Jurkat, Clone E6-1 (cell line): ENCODE data around the gene ARF5.
A peak's percentile ranks its signal among the peaks of the same experiment; 100 is the strongest.

Experiments
- DNase-seq: peaks from one replicate; pipeline ENCODE4 v3.0.0-alpha.2; 2011; ENCODE audit warnings: low read depth, low spot score
- H3K4me3 ChIP-seq: 2 replicates; pipeline ENCODE4 v1.5.1; 2011; ENCODE audit warnings: mild to moderate bottlenecking, low read length, control low read depth, moderate library complexity

ARF5 gene

DNA sequence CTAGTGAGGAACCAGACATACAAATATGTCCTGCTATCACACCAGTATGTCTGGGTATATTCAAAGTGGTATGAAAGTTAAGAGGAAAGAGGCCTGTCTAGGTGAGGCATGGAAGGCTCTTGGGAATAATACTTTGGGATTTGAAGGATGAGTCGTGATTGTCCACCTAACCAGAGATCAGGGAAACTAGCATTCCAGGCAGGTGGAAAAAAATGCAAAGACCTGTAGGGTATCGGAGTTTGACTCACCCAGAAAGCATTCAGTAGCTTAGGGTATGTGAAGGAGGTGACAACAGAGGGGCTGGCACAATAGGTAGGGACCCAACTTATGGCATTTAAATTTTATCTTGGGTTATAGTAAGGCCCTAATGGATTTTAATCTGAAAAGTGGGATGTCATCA lies 1.9 kb upstream of the ARF5 start:
- H3K4me3 ChIP-seq: no peak overlapping the region
- no peak for DNase-seq

DNA sequence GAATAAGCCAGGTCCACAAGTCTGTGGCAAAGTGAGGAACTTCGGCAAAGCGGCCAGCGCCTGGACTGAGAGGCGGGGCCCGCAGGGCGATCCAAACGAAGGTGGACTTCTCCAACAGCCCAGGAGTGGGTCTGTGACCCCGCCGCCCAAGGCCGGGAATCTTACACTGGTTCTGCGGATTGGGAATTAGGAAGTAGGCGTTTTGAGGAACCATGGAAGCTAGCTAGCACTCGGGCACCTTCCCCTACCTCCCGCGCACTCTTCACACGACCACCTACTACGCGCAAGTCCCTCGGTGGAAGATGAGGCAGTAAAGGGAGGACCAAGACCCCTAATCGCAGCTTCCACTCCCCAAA lies 570 bp upstream of the ARF5 start:
- no peak for DNase-seq
- H3K4me3 ChIP-seq: peak overlapping the region; percentile 81

DNA sequence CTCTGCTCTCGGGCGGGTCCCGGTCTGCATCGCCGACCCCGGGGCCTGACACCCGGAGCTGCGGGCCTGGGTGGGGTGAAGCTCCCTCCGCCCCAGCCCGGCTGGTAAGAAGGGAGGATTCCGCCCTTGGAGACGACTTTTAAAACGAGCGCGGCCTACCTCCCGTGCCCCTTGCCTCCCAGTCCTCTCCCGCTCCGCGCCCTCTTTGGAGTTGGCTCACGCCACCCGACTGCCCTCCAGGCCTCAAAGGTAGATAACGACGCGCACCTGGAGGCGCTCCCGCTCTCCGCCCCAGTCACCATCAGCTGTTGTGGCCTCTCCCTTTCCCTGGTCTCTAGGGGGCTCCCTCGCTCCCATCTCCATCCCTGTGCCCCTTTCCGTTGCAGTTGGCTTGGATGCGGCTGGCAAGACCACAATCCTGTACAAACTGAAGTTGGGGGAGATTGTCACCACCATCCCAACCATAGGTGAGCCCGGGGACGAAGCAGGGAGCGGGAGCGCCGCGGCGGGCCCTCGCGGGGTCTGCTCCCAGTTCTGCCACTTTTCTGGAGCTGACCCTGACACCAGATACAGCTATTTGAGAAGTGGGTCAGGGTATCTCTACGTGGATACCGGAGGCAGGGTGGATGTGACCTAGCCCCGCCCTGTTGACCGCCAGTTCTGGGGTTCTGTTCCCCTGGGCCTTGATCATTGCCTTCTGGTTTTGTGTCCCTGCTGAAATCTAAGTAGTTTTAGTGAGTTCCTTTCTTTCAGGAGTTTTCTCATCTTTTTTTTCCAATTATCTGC lies 679 bp downstream of the ARF5 start:
- DNase-seq: no peak
- H3K4me3 ChIP-seq: peak overlapping the region; percentile 81

DNA sequence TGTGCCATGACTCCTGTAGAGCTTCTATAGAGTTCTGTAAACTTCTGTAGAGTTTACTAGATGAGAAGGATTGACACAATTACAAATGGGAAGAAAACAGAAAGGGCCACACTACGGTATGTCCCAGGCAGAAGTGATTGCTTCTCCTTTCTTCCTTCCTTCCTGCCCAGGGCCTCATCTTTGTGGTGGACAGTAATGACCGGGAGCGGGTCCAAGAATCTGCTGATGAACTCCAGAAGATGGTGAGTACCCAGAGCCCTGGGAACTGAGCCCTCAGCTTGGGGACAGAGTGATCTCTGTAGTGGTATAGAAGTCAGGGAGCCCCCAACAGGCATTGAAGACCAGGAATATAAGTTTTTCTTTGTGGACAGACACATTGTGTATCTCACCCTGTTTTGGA lies 1.7 kb downstream of the ARF5 start:
- H3K4me3 ChIP-seq: no peak overlapping the region
- no peak for DNase-seq

DNA sequence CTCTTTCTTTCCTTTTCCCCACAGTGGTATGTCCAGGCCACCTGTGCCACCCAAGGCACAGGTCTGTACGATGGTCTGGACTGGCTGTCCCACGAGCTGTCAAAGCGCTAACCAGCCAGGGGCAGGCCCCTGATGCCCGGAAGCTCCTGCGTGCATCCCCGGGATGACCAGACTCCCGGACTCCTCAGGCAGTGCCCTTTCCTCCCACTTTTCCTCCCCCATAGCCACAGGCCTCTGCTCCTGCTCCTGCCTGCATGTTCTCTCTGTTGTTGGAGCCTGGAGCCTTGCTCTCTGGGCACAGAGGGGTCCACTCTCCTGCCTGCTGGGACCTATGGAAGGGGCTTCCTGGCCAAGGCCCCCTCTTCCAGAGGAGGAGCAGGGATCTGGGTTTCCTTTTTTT lies 3.0 kb downstream of the ARF5 start:
- DNase-seq: no peak

DNA sequence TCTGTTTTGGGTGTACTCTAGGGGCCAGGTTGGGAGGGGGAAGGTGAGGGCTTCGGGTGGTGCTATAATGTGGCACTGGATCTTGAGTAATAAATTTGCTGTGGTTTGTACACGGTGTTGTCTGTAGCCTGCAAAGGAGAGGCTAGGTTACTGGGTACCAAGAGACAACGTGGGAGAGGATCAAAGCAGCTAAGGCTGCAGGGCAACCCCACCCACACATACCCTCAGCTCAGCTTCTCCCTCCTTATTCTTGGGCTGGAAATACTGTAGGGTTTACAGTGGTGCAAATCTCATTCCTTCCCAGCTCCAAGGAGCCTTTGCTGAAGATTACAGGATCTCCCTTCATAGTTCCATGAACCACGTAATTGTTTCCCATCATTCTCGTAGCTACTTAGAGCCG lies 3.4 kb downstream of the ARF5 start:
- no peak overlapping the region for H3K4me3 ChIP-seq
- no peak for DNase-seq

More for the DNA sequence above, 3.0 kb downstream of the ARF5 start:
- H3K4me3 ChIP-seq: no peak overlapping the region

DNA sequence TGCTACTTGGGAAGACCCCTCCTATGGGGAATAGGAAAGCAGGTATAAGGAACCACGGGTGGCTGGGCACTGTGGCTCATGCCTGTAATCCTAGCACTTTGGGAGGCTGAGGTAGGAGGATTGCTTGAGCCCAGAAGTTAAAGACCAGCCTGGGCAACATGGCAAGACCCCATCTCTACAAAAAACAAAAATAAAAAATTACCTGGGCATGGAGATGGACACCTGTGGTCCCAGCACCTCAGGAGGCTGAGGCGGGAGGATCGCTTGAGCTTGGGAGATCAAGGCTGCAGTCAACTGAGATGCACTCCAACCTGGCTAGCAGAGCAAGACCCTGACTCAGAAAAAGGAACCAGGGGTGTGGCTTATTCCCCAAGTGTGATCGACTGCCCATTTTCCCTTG lies 4.3 kb downstream of the ARF5 start:
- no peak for DNase-seq
- H3K4me3 ChIP-seq: no peak overlapping the region

DNA sequence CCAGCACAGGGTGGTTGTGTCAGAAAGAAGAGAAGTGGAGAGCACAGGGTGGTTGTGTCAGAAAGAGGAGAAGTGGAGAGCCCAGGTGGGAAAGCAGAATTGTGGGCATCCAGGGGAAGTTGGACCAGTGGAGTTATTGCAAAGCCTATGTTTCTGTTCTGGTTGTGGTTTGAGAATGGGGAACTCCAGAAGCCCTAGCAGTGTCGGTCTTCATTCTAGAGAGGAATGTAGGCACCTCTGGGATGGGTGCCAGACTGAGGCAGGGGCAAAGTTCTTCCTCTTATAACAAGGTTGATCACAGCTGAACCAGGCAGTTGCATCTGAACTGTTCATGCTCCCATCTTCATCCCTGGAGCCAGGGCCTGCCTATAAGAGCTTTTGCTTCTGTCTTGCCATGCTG lies 6.3 kb downstream of the ARF5 start:
- DNase-seq: no peak
- no peak overlapping the region for H3K4me3 ChIP-seq

DNA sequence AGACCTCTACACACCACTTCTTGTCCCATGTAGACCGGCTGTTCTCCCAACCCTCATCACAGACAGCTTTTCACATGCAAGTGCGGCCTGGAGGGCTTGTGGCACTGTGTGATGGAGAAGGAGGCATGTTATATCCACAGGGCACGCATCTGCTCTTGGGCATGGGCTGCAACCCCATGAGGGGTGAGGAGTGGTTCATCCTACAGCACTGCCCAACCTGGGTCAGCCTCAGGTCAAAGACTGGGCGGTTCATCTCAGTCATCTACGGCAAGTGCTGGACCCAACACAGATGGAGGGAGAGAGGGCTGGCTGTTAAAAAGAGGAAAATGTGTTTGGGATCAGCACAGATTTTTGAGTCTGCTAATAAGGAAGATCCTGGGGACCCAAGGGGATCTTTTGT lies 7.5 kb downstream of the ARF5 start:
- no peak overlapping the region for H3K4me3 ChIP-seq

DNA sequence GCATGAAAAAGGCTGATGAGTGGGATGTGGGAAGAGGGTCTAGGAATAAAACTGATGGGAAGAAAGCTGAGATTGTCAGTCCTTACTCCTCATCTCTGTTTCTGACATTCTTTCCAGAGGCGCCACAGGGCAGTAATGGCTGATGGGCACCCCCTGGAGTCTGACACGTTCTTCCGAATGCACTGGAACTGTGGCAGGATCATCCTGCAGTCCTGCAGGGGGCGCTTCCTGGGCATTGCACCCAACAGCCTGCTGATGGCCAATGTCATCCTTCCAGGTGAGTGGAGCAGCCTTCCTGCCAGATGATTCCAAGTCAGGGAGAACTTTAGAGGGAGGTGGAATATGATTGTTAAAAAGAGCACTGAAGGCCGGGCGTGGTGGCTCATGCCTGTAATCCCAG lies 10.1 kb downstream of the ARF5 start:
- H3K4me3 ChIP-seq: no peak overlapping the region
- peak; percentile 29 for DNase-seq

More for the DNA sequence above, 7.5 kb downstream of the ARF5 start:
- DNase-seq: no peak

DNA sequence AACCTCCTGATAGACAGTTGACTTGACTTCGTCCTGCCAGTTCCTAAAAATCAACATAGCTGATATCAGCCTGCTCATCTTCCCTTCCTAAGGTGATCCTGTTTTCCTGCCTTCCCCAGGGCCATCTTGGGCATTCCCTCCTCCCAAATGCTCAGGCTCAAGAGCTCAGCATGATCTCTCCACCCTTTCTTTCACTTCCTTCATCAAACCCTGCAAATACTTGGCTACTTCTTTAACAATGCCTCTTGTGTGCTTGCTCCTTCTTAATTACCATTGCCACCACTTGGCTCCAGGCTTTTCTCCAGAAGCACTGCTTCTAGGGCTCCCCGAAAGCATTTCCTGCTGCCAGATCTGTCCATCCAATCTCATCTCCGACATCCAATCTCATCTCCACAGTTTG lies 12.7 kb downstream of the ARF5 start:
- no peak for DNase-seq
- no peak overlapping the region for H3K4me3 ChIP-seq

DNA sequence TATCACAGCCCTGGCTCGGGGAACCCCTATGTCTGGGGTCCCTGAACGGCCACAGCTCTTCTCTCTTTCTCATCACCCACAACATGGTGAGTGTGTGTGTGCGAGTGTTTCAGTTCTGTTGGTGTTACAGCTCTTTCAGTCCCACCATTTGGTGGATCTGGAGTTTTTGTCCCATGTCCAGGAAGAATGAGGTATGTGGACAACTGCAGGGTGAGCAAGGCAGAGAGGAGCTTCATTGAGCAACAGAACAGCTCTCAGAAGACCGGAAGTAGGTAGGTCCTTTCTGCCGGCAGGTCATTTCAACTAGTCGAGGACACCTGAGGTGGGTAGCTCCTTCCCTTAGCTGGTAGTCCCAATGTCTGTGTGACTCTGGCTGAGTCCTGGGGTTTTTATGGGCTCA lies 20.2 kb downstream of the ARF5 start:
- no peak for DNase-seq
- no peak overlapping the region for H3K4me3 ChIP-seq

DNA sequence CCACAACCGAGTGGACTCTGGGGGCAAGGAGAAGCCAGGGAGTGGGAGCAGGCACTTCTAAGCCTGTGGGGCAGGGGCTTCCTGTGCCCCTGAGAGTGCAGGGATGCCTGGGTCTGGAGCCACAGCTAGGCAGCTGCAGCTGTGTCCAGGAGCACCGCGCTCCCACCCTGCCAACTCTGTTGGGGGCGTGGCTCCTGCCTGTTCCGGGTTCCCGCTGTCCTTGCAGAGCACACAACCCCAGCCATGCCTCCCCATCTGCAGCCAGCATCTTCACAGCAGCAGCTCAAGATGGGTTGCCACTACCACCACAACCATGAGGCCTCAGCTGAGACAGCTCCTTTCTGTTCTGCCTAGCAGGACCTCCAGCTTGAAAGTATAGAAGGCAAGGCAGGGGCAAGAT lies 21.1 kb downstream of the ARF5 start:
- H3K4me3 ChIP-seq: no peak overlapping the region

DNA sequence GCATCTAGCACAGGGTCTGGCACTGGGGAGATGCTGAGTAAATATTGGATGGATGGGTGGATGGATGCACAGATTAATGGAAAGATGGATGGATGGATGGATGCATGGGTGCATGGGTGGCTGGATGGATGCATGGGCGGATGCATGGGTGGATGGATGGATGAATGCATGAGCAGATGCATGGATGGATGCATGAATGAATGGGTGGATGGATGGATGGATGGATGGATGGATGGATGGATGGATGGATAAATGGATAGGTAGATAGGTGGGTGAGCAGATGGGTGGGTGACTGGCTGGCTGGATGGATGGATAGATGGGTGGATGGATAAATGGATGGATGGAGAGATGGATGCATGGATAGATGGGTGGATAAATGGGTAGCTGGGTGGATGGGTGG lies 24.1 kb downstream of the ARF5 start:
- no peak overlapping the region for H3K4me3 ChIP-seq
- no peak for DNase-seq

More for the DNA sequence above, 21.1 kb downstream of the ARF5 start:
- DNase-seq: no peak

DNA sequence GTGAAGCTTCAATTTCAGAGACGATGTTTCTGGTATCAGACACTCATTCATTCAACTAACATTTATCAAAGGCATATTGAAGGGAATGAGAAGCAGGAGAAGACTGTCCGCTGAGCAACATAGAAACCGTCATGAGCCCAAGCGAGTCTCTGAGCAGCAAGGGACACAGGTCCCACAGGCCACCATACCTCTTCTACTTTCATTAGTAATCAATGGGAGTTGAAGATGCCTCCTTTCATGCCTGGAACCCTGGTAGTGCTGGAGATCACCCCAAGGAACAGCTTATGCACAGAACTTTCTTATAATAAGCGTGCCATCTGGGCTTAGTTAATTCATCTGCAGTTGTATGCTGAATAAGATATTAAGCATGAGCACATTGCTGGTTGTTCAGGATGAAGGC lies 28.5 kb downstream of the ARF5 start:
- DNase-seq: no peak
- H3K4me3 ChIP-seq: no peak overlapping the region

DNA sequence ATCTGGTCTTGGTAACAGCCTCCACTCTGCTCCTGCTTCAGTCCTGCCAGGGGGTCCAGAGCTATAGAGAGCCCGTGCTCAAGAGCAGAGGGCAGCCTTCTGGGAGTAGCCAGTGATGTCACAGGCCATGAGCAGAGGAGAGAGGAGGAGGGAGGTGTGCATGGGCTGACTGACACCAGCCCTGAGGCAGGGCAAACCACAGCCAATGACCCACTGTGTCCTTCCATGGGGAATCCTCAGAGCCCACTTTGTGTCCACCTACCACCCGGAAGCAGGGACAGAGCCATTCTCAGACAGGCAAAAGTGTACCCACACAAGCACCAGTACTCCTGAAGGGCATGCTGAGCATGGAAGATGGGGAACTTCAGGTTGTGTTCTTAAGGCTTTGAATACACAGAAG lies 29.8 kb downstream of the ARF5 start, which contains the start of gene PAX4:
PAX4 (minus strand) TSS at position 101 of the 400 bp plus-strand sequence. CDS start 2,214 bp downstream, outside the sequence.
- no peak within 1 kb of the TSS for H3K4me3 ChIP-seq
- no peak for DNase-seq

DNA sequence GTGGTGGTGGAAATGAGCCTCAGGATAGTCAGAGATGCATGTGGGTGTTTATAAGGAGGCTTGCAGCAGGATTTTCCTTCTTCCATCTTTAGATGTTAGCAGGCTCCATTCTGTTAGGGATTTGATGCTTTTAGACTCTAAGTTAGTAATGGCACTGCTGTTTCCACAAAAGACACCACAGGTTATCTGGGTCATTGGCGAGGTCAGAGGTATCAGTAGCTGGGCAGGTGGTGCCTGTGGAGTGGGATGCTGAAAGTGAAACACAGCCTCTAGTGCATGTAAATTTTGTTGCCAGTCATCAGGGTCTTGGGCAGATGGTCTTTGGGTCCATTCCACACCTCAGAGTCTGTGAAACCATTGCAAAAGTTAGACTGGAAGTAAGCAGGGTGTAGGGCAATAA lies 30.6 kb downstream of the ARF5 start:
- no peak overlapping the region for H3K4me3 ChIP-seq
- no peak for DNase-seq

DNA sequence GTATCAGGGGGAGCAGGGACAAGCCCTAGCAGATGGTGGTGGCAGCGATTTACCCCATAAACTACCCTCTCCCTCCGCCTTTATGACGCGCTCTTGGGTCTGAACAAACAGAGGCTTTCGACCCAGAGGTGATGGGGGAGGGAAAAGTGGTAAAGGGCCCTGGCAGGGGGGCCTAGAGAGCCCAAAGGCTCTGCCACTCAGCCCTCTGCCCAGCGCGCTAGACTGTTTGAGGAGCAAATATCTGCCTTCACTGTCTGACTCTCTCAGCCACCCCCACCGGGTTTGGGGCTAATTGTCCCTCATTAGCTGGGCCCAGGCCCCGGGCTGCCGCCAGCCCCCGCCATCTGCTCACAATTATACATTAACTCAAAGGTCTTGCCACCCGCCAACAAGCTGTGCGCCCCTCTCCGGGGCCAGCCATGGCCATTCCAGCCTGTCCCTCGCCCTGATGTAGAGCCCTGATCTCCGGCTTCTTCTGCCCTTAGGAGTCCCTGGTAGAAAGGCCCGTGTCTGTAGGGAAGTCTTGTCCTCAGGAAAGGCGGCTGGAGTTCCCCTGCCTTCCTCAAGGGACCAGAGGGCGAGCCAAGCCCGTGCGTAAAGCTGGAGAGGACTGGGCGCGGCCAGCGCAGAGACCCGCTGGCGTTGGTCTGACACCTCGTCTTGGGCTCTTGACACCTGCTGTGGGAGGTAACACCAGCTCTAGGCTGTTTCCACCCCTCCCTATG lies 31.6 kb downstream of the ARF5 start:
- no peak overlapping the region for H3K4me3 ChIP-seq
- no peak for DNase-seq

DNA sequence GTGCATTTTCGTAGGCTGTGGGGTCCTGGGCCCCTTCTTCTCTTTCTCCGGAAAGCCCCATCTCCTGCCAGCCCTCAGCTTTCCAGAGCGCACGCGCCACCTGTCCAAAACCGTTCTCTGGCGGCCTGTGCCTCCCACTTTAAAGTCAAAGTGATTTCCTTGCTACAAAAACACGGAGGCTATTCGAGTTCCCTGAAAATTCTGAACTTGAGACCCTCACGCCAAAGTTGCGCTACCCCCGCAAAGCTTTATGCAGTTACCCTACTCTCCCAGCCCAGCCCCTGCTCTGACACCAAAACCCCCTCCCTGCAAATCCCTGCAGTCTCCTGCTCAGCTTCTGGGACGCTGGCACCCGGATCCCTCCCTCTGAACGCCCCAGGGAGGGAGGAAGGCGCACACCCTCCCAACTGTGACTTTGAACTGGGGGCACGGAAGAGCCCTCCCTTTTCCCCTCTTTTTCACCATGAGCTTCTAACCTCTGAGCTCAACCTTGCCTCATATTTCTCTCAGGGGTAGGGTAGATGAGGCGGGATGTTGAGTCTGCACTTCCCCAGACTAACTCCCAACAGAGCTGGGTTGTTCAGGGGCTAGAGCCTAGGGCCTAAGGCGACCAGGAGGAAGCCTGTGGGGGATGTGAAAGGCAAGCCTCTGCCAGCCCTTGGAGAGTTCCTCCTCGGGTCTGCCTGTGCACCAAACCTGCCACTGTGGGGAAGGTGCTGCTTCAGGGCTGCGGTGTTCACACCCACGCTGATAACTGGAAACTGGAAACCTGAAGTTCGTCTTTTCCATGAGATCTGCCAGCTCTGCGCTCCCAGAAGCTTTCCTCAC lies 32.4 kb downstream of the ARF5 start:
- H3K4me3 ChIP-seq: no peak overlapping the region
- no peak for DNase-seq

DNA sequence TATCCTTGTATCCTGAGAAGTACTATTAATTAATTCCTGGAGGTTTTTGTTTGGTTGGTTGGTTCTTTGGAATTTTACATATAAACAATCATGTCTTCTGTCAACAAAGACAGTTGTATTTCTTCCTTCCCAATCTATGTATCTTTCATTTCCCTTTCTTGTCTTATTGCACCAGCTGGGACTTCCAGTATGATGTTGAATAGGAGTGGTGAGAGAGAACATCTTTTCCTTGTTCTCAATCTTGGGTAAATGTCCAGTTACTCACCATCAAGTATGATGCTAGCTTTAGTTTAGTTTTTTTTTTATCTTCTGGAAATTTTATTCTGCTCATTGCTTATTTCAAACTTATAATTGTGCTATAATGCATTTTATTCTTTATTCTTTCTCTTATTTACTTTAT lies 37.1 kb downstream of the ARF5 start:
- no peak for DNase-seq
- no peak overlapping the region for H3K4me3 ChIP-seq
